ENCODE results near the gene SLA2. TPM values are rescaled to one million over a fixed set of nuclear protein-coding genes. Genes with fewer than 3 reads are reported as not detected.
"Not testable (repeated sequence)": the region's sequence is repeated elsewhere in the genome, so short reads cannot be mapped to it uniquely, and the experiment has no call there.

Gene SLA2
- total RNA-seq, 1 experiment from 2014 or later, result not detected

DNA sequence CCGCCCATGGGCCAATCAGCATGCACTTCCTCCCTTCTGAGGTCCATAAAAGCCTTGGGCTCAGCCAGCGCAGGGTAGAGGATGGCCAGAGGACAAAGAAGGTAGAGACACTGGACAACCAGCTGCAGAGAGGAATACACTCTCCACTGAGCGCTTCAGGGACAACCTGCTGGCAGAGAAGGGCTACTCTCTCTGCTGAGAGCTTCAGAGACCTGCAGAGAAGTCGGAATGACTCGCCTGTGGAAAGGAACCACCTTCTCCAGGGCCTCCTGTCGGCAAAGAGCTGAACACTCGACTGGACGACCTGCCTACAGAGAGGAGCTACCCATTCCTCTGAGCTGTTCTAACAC is 31.4 kb upstream of the SLA2 start:
- no peak for DNase-seq (ENCODE audit: low spot score)
- intact Hi-C loops (cut with micrococcal nuclease; ENCODE audit: unreplicated experiment), result no loop called here
- ChIA-PET CTCF (no interaction called here), POLR2A (ENCODE audit: low non-redundant PET) (no interaction called here)
- H3K27me3 ChIP-seq (replicated peaks; ENCODE audit: insufficient read depth, low read depth, low read length, poor library complexity), result no peaks in the 10 kb centered on the region
- BruUV-seq (replicated peaks), result no TSS peak
- no peaks in the 10 kb centered on the region for H3K36me3 ChIP-seq (ENCODE audit: insufficient read depth, low read length, poor library complexity, severe bottlenecking)
- TF ChIP-seq, protein P1, sequence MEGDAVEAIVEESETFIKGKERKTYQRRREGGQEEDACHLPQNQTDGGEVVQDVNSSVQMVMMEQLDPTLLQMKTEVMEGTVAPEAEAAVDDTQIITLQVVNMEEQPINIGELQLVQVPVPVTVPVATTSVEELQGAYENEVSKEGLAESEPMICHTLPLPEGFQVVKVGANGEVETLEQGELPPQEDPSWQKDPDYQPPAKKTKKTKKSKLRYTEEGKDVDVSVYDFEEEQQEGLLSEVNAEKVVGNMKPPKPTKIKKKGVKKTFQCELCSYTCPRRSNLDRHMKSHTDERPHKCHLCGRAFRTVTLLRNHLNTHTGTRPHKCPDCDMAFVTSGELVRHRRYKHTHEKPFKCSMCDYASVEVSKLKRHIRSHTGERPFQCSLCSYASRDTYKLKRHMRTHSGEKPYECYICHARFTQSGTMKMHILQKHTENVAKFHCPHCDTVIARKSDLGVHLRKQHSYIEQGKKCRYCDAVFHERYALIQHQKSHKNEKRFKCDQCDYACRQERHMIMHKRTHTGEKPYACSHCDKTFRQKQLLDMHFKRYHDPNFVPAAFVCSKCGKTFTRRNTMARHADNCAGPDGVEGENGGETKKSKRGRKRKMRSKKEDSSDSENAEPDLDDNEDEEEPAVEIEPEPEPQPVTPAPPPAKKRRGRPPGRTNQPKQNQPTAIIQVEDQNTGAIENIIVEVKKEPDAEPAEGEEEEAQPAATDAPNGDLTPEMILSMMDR (conservative IDR thresholded peaks at IDR 0.05; ENCODE audit: low read depth, low read length), result no peak
- TF ChIP-seq EZH2 (IDR thresholded peaks at IDR 0.05; ENCODE audit: borderline replicate concordance, low read depth, low read length, poor library complexity, severe bottlenecking), result no peak
- no peaks in the 10 kb centered on the region for H3K4me1 ChIP-seq (ENCODE audit: insufficient read depth, low read length, poor library complexity, severe bottlenecking)
- H3K27ac ChIP-seq (ENCODE audit: low read depth, low read length, poor library complexity, severe bottlenecking), result no peak overlapping the region
- no peaks in the 10 kb centered on the region for H3K9me3 ChIP-seq (ENCODE audit: low read depth, low read length, poor library complexity, severe bottlenecking)
- H3K4me3 ChIP-seq (ENCODE audit: low read depth, low read length, poor library complexity, severe bottlenecking), result no peak overlapping the region

DNA sequence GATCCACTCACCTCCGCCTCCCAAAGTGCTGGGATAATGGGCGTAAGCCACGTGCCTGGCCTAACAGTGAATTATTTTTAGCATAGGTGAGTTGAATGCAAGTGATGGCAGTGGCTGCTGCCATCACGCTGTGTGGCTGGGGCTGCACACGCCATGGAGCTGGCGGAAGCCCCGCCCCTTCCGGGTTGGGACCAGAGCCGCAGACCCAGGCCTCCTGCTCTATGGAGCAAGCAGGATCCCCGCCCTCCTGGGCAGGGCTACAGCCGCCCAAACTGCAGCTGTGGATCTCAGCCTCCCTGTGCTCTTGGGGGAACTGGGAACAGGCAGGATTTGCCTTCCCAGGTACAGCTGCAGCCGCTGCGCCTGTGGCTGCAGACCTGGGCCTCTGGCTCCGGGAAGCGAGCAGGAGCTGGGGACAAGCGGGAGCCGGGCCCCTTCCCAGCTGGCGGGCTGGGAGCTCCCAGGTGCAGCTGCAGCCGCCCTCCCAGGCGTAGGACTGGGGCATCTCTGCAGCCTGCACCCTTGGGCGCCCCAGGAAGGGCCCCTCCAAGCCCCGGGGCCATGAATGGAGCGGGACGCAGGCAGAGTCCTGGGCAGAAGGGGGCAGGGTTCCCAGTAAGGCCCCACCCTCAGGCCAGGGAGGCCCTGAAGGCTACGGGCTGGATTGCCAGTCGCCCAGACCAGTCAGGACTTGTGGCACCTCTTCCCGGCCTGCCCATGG is 30.9 kb upstream of the SLA2 start:
- intact Hi-C loops (cut with micrococcal nuclease; ENCODE audit: unreplicated experiment), result no loop called here
- TF ChIP-seq, protein P1 (conservative IDR thresholded peaks at IDR 0.05; ENCODE audit: low read depth, low read length), result no peak
- TF ChIP-seq EZH2 (IDR thresholded peaks at IDR 0.05; ENCODE audit: borderline replicate concordance, low read depth, low read length, poor library complexity, severe bottlenecking), result no peak
- BruUV-seq (replicated peaks), result no TSS peak
- DNase-seq (ENCODE audit: low spot score), result no peak
- ChIA-PET POLR2A (ENCODE audit: low non-redundant PET) (no interaction called here), CTCF (no interaction called here)
- Histone ChIP-seq H3K4me3 (ENCODE audit: low read depth, low read length, poor library complexity, severe bottlenecking) (no peak overlapping the region), H3K27ac (ENCODE audit: low read depth, low read length, poor library complexity, severe bottlenecking) (no peak overlapping the region), H3K4me1 (ENCODE audit: insufficient read depth, low read length, poor library complexity, severe bottlenecking) (no peaks in the 10 kb centered on the region), H3K27me3 (replicated peaks; ENCODE audit: insufficient read depth, low read depth, low read length, poor library complexity) (no peaks in the 10 kb centered on the region), H3K36me3 (ENCODE audit: insufficient read depth, low read length, poor library complexity, severe bottlenecking) (no peaks in the 10 kb centered on the region), H3K9me3 (ENCODE audit: low read depth, low read length, poor library complexity, severe bottlenecking) (no peaks in the 10 kb centered on the region)

DNA sequence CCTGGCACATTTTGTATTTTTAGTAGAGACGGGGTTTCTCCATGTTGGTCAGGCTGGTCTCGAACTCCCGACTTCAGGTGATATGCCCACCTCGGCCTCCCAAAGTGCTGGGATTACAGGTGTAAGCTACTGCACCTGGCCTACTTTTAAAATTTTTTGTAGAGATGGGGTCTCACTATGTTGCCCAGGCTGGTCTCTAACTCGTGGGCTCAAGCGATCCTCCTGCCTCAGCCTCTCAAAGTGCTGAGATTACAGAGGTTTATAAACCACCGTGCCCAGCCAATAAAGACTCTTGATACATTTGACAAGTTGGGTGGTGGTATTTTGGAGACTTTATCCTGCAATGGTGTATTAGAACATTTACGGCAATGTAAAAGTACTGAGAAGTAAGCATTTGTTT is 29.5 kb upstream of the SLA2 start:
- DNase-seq (ENCODE audit: low spot score); POLR2A ChIA-PET (ENCODE audit: low non-redundant PET); H3K27me3 ChIP-seq (replicated peaks; ENCODE audit: insufficient read depth, low read depth, low read length, poor library complexity); H3K36me3 ChIP-seq (ENCODE audit: insufficient read depth, low read length, poor library complexity, severe bottlenecking); BruUV-seq (replicated peaks); H3K4me3 ChIP-seq (ENCODE audit: low read depth, low read length, poor library complexity, severe bottlenecking); H3K4me1 ChIP-seq (ENCODE audit: insufficient read depth, low read length, poor library complexity, severe bottlenecking); CTCF ChIA-PET; intact Hi-C loops (cut with micrococcal nuclease; ENCODE audit: unreplicated experiment); H3K27ac ChIP-seq (ENCODE audit: low read depth, low read length, poor library complexity, severe bottlenecking); H3K9me3 ChIP-seq (ENCODE audit: low read depth, low read length, poor library complexity, severe bottlenecking): not testable (repeated sequence)

DNA sequence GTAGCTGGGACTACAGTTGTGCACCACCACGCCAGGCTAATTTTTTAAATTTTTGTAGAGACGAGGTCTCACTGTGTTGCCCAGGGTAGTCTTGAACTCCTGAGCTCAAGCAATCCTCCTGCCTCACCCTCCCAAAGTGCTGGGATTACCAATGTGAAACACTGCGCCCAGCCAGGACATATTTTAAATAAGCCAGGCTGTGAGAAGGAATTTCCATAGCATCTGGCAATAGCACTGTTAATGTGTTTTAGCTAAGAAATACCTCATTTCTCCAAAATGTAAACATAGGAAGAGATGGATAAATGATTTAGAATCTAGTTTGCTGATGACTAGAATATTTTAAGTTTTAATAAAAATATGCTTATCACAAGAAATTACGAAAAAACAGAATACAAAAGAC is 27.0 kb upstream of the SLA2 start:
- Histone ChIP-seq H3K4me1 (ENCODE audit: insufficient read depth, low read length, poor library complexity, severe bottlenecking) (no peaks in the 10 kb centered on the region), H3K27me3 (replicated peaks; ENCODE audit: insufficient read depth, low read depth, low read length, poor library complexity) (no peaks in the 10 kb centered on the region), H3K9me3 (ENCODE audit: low read depth, low read length, poor library complexity, severe bottlenecking) (no peaks in the 10 kb centered on the region), H3K4me3 (ENCODE audit: low read depth, low read length, poor library complexity, severe bottlenecking) (no peak overlapping the region), H3K27ac (ENCODE audit: low read depth, low read length, poor library complexity, severe bottlenecking) (no peak overlapping the region), H3K36me3 (ENCODE audit: insufficient read depth, low read length, poor library complexity, severe bottlenecking) (no peaks in the 10 kb centered on the region)
- TF ChIP-seq, protein P1 (conservative IDR thresholded peaks at IDR 0.05; ENCODE audit: low read depth, low read length), result no peak
- no peak for TF ChIP-seq EZH2 (IDR thresholded peaks at IDR 0.05; ENCODE audit: borderline replicate concordance, low read depth, low read length, poor library complexity, severe bottlenecking)
- CTCF ChIA-PET, result no interaction called here
- intact Hi-C loops (cut with micrococcal nuclease; ENCODE audit: unreplicated experiment), result no loop called here
- no TSS peak for BruUV-seq (replicated peaks)
- no peak for DNase-seq (ENCODE audit: low spot score)
- POLR2A ChIA-PET (ENCODE audit: low non-redundant PET), result no interaction called here

Data from A673 (cell line).